AG04449 (cell line): Measurements from ENCODE around the gene SYNGR4.
A peak's percentile ranks its signal among the peaks of the same experiment; 100 is the strongest.

ENCODE experiments used
- CTCF ChIA-PET: fragments of 350-600 bp; formaldehyde crosslinking; extraction: SDS; loops from one replicate; lab custom pipeline; 2021; ENCODE audit warnings: antibody characterized with exemption; lab: Yijun Ruan, JAX
- POLR2A ChIA-PET: fragments of 400-600, 350-600 bp; formaldehyde crosslinking; extraction: SDS; loops from one replicate; lab custom pipeline; 2020; ENCODE audit warnings: antibody characterized with exemption, inconsistent platforms; lab: Yijun Ruan, JAX
- DNase-seq: peaks from one replicate; pipeline ENCODE4 v3.0.0-alpha.2; 2010; ENCODE audit warnings: low read depth, low spot score
- H3K4me3 ChIP-seq: 2 replicates; pipeline ENCODE4 v1.5.1; 2011; ENCODE audit warnings: low read depth, mild to moderate bottlenecking, control low read depth, low read length
- TF ChIP-seq, protein P1 (sequence below): IDR thresholded peaks from one replicate; pipeline ENCODE4 v1.5.1; 2011; ENCODE audit warnings: mild to moderate bottlenecking, moderate library complexity, low read length, control low read depth, inconsistent platforms; ENCODE audit not compliant: insufficient read depth; ENCODE audit errors: missing control alignments

SYNGR4 gene

GRCh38 chr19:48359123-48359522, 5.0 kb upstream of the SYNGR4 start:
- TF ChIP-seq, protein P1, sequence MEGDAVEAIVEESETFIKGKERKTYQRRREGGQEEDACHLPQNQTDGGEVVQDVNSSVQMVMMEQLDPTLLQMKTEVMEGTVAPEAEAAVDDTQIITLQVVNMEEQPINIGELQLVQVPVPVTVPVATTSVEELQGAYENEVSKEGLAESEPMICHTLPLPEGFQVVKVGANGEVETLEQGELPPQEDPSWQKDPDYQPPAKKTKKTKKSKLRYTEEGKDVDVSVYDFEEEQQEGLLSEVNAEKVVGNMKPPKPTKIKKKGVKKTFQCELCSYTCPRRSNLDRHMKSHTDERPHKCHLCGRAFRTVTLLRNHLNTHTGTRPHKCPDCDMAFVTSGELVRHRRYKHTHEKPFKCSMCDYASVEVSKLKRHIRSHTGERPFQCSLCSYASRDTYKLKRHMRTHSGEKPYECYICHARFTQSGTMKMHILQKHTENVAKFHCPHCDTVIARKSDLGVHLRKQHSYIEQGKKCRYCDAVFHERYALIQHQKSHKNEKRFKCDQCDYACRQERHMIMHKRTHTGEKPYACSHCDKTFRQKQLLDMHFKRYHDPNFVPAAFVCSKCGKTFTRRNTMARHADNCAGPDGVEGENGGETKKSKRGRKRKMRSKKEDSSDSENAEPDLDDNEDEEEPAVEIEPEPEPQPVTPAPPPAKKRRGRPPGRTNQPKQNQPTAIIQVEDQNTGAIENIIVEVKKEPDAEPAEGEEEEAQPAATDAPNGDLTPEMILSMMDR: no peak
- DNase-seq: no peak
- ChIA-PET CTCF (interaction anchor here (1.4 to 1.8 kb wide), 2 partner anchors 9 to 26 kb away, joined by 5 to 7 read pairs; no protein-coding TSS in a partner anchor), POLR2A (no interaction called here)
- no peak overlapping the region for H3K4me3 ChIP-seq

GRCh38 chr19:48361912-48362311, 2.3 kb upstream of the SYNGR4 start:
- ChIA-PET CTCF (interaction anchor here (1.4 kb wide), 1 partner anchor 42 kb away, joined by 5 read pairs; no protein-coding TSS in a partner anchor), POLR2A (no interaction called here)
- TF ChIP-seq, protein P1: no peak
- H3K4me3 ChIP-seq: no peak overlapping the region
- no peak for DNase-seq

GRCh38 chr19:48362716-48363499, 1.3 kb upstream of the SYNGR4 start:
- CTCF ChIA-PET: interaction anchor here (0.6 to 3.7 kb wide), 8 partner anchors 8 to 227 kb away, joined by 3 to 19 read pairs (median 4); partner anchors contain the start of gene KDELR1
- peak; percentile 55 for DNase-seq
- POLR2A ChIA-PET: interaction anchor here (0.7 to 1.5 kb wide), 3 partner anchors 15 to 256 kb away, joined by 3 to 4 read pairs (median 3); partner anchors contain the start of genes RPL18 and SPHK2
- TF ChIP-seq, protein P1: no peak
- H3K4me3 ChIP-seq: peak overlapping the region; percentile 81

GRCh38 chr19:48363500-48363809, 712 bp upstream of the SYNGR4 start:
- ChIA-PET CTCF (interaction anchor here (0.9 to 3.7 kb wide), 7 partner anchors 9 to 221 kb away, joined by 3 to 19 read pairs (median 4); partner anchors contain the start of gene KDELR1), POLR2A (interaction anchor here (0.8 to 1.5 kb wide), 6 partner anchors 10 to 256 kb away, joined by 3 to 15 read pairs (median 4); partner anchors contain the start of genes KDELR1, RPL18 and SPHK2)
- no peak for DNase-seq
- peak overlapping the region; percentile 81 for H3K4me3 ChIP-seq
- TF ChIP-seq, protein P1: no peak

DNA sequence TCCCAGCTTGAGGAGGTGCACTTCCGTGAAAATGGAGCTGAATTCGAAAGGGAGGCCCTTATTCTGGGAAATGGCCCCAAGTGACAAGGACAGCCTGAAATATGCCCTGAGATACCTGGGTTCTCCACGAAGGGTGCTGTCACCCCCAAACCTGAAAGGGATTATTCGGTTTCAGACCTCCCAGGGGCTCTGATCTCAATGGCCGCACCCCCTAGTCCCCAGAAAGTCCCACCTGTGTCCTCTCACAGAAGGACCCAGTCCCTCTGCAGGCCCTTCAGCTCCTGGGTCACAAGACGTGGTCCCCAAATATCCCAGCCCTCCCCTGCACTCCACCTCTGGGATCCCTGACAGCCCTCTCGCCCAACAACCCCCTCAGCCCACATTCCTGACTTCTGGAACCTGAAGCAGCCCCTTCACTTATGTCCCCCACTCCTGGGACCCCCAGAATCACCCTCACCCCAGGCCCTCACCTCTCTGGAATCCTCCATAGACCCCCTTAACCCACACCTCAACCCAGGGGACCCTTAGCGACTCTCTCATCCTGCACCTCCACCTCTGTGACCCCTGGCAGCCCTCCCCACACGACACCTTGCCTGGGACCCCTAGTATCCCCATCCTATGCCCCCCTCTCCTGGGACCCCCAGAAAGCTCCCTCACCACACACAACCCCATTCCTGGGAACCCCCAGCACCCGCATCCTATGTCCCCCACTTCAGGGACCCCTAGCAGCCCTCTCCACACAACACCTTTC, 606 bp downstream of the SYNGR4 start:
- CTCF ChIA-PET: interaction anchor here (0.9 to 3.7 kb wide), 5 partner anchors 10 to 27 kb away, joined by 3 to 19 read pairs (median 4); partner anchors contain the start of gene KDELR1
- peak overlapping the region; percentile 48 for H3K4me3 ChIP-seq

More for the DNA sequence above, 606 bp downstream of the SYNGR4 start:
- POLR2A ChIA-PET: interaction anchor here (0.9 to 1.3 kb wide), 3 partner anchors 8 to 26 kb away, joined by 5 to 15 read pairs (median 7); partner anchors contain the start of gene KDELR1
- no peak for DNase-seq
- TF ChIP-seq, protein P1: no peak
